A549 treated with ZK216348 at 1 μM for 4 hours (cell line): Measurements from ENCODE around the gene LIPN. TPM values are rescaled to one million over a fixed set of nuclear protein-coding genes. Genes with fewer than 3 reads are reported as not detected.

Experiments
- total RNA-seq: library from RNA; stranded (reverse); fragments of 200-300 nt; extraction: Qiagen RNA extraction; gene quantifications from 5 replicates; pipeline ENCODE4 v1.2.3, GENCODE V29; 2022; ENCODE audit warnings: low read depth

LIPN gene, protein sequence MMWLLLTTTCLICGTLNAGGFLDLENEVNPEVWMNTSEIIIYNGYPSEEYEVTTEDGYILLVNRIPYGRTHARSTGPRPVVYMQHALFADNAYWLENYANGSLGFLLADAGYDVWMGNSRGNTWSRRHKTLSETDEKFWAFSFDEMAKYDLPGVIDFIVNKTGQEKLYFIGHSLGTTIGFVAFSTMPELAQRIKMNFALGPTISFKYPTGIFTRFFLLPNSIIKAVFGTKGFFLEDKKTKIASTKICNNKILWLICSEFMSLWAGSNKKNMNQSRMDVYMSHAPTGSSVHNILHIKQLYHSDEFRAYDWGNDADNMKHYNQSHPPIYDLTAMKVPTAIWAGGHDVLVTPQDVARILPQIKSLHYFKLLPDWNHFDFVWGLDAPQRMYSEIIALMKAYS
- not detected in 5 replicates for total RNA-seq

DNA sequence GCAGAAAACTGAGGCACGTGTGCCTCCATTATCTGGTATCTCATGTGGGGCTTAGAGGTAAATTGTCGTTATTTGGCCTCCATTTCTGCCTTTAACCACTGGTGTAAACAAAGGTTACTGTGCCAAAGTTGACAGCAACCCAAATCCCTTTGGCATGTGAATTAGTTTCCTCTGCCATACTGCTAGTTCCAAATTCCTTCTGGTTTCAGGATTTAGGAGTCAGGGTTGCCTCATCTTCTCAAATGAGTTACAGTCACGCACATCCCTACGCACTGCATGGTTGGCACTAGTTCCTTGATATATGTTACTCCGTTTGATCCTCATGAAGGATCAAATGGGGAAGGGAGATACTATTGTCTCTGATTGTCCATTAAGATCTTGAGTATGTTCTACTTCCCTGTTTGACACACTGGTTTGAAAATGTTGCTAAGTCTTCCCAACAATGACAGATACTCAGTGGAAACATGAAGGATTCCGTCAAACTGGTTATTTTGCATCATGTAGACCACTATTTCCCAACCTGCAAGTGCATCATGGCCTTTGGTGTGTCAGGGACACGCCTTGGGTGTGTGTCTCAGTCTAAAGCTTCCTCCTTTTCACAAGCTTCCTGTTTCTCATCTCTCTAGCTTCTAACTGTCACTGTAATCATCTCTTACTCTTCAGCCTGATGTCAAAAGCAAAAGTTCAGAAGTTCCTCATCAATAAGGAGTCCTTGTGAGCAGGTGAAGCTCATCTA, at the start of gene LIPN:
TSS of gene LIPN (plus strand) at position 655 of the 736 bp plus-strand sequence. CDS start 1,386 bp downstream, outside the sequence.

DNA sequence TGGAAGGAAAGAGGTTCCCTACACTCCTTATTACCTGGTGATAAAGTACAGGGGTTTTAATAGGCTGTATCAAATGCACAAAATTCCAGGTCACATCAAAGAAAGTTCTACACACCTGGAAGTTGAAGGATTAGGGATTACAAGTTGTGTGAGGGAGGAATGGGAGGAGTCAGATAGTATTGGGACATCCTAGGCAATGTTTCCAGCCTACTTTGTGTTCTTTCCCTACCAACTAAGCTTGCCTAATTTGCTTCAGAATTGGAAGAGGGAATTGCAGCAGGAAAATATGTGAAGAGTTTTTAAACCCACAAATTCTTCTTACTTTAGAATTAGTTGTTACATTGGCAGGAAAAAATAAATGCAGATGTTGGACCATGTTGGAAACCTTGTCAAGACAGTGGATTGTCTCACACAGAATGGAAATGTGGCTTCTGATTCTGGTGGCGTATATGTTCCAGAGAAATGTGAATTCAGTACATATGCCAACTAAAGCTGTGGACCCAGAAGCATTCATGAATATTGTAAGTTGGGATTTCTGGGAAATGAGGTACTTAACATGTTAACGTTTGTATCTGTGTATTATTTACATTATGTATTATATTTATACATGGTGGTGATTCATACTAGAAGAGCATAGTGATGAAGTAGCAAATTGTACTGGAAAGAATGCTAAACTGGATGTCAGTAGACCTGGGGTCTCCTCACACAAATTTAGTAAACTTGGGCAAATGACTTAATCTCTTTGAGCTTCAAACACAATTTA, 42.9 kb downstream of the LIPN start, which contains the start of gene LIPM:
TSS of gene LIPM (plus strand) at position 208 of the 763 bp plus-strand sequence. CDS start at position 375, 167 bp downstream.

Other genes starting within 250 kb of the LIPN start
- gene RNLS, start 176.7 kb upstream of the LIPN start, total RNA-seq: 7.2 to 9.4 TPM (median 8.1 TPM) in 5 replicates
- gene LIPJ, start 173.3 kb upstream of the LIPN start, total RNA-seq: not detected in 5 replicates
- gene LIPF, start 95.6 kb upstream of the LIPN start, total RNA-seq: not detected in 5 replicates
- gene LIPK, start 53.8 kb upstream of the LIPN start, total RNA-seq: not detected in 5 replicates
- gene LIPM, start 42.7 kb downstream of the LIPN start, total RNA-seq: not detected in 5 replicates
- gene ANKRD22, start 91.8 kb downstream of the LIPN start, total RNA-seq: 0.28 to 0.69 TPM (median 0.31 TPM) in 5 replicates
- gene STAMBPL1, start 120.2 kb downstream of the LIPN start, total RNA-seq: 28.2 to 34.8 TPM (median 32.1 TPM) in 5 replicates
- gene ACTA2, start 192.8 kb downstream of the LIPN start, total RNA-seq: 14.5 to 24.1 TPM (median 17.5 TPM) in 5 replicates
- 29.0 to 39.0 TPM (median 33.9 TPM) in 5 replicates for gene FAS, start 230.8 kb downstream of the LIPN start, total RNA-seq